ENCODE results near the gene TAPBP.
"Not testable (repeated sequence)": the region's sequence is repeated elsewhere in the genome, so short reads cannot be mapped to it uniquely, and the experiment has no call there.

Gene TAPBP

DNA sequence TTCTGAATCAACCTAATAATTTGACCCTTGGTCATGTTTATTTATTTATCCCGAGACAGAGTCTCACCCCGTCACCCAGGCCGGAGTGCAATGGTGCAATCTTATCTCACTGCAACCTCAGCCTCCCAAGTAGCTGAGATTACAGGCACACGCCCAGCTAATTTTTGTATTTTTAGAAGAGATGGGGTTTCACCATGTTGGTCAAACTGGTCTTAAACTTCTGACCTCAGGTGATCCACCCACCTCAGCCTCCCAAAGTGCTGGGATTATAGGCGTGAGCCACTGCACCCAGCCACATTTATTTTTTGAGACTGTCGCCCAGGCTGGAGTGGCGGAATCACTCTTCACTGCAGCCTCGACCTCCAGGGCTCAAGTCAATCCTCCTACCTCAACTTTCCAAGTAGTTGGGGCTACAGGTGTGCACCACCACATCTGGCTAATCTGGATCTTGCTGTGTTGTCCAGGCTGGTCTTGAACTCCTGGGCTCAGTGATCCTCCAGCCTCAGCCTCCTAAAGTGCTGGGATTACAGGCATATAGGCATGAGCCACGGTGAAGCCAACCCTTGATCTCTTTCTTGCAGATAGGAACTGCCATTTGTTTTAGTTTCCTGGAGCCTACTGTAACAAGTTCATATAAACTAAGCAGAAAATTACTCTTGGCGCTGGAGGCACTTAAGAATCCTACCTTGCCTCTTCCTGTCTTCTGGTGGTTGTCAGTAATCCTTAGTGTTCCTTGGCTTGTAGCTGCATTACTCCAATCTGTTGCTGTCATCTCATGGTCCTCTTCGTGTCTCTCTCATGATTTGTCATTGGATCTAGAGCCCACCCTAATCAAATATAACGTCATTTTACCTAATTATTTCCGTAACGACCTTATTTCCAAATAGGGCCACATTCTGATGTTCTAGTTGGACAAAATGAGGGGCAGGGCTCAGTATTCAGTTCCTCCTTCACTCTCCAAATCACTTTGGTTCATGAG lies 39.7 kb downstream of the TAPBP start:
- DNase-seq = no peak

DNA sequence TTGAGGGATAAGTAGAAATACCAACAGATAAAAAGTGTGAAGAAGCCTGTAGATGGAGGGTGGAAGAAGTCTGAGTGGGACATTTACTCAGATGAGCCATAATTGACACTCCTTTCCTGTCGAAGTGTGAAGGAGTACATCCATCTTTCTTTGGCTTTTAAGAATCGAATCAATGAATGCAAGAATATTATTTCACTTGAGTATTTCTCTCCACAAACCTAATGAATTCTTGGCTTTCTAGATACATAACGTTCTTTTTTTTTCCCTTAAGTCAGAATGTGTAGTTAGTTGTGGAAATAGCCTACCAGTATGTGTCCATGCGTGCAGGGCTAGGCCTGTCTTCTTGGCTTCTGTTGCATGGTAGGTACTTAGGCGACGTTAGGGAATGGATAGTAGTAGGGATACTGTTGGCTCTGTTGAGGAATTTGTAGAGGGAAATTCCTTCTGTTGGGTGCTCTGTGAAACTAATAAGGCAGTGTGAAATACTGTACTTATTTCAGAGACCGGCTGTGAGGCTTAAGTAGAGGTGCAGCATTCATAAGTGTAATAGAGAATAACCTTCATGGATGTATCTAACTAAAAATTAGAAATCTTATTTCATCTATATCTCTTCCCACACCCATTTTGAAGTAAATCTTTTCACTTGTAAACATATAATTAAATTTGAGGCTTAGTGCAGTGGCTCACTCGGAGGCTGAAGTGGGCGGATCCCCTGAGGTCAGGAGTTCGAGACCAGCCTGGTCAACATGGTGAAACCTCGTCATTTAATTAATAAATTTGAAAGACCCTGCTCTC lies 40.6 kb downstream of the TAPBP start:
- no peak for DNase-seq

DNA sequence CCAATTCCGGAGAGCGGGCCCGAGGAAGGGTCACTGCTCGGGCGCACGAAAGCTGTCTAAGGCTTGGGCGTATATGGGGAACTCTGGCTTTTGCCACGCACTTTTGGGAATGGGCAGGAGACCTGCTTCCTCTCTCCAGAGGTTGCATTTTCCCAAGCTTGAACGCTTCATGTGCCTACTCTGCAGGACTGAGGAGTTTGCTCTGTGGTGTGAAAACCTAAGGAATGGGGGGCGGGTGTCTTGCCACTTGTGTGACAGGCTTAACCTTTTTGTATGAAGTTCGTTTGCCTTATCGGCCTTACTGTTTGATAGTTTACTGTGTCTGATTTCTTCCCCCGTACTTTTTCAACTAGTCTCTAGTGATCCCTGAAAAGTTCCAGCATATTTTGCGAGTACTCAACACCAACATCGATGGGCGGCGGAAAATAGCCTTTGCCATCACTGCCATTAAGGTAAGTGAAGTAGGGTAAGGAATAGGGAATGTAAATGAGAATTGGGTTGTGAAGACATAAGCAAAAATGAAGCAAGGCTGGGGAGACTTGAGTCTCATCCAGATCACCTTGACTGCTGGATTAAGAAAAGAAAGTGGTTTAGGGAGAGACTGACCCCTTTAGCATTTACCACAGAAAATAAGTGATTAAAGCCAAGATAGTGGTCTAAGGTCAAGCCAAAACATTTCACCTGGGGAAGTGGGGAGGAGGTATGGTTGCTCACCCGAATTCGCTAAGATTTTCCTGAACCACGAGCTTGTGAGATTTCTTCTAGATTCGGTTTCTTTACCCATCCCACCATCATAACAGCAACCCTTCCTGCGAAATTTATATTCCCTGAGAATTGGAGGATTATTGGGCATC lies 41.4 kb downstream of the TAPBP start:
- DNase-seq = no peak

DNA sequence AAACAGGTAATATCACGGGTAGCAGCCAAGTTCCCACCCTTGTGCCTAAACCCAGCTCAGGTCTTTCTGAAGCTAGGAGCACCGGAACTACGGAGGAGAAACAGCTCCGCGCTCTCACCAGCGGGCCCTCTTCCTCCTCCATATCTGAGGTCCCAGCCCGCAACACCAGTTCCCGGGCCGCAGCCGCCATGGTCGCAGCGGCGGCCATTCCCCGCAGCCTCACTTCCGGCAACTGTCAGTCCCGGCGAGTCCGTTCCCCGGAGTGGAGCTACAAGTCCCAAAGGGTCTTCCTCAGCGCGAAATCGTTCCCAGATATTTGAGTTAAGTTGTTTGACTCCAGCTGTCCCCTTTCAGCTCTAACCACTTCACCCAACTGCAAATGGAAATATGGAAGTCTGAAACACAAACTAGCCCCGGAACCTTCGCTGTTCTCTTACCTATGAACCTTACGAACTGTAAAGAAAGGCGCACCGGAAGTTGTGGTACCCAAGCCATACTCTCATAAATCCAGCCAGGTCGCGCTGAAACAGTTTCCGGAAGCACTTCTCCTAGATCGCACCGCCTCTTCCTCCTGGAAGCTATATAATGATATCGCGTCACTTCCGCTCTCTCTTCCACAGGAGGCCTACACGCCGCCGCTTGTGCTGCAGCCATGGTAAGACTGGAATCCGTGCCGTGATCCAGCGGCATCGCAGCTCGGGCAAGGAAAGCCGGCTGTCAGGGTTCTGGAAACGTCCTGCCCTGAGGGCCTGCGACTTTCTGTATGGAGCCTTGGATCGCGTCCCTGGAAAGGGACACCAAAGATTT lies 42.2 kb downstream of the TAPBP start, which contains the start of the genes RPS18 and VPS52:
TSS of gene RPS18 (plus strand) at position 608 of the 807 bp plus-strand sequence. CDS start at position 653, 45 bp downstream.
TSS of gene VPS52 (minus strand) at position 409 of the 807 bp plus-strand sequence. CDS start at position 208, 201 bp downstream.
- DNase-seq = peak; percentile 100

DNA sequence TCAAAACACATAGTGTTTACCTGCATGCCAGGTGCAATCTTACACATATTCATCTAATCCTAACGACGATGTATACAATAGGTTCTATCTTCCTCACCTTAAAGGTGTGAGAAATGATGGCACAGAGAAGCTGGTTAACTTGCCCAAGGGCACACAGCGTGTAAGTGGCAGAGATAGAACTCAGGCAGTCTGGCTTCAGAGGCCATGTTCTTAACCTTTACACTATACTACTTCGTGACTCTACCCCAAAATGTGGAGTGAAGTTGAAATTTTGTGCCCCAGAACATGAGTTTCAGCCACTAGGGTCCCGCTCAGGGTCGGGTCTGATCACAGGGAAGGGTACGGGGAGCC lies 42.8 kb downstream of the TAPBP start:
- DNase-seq = peak; percentile 54

DNA sequence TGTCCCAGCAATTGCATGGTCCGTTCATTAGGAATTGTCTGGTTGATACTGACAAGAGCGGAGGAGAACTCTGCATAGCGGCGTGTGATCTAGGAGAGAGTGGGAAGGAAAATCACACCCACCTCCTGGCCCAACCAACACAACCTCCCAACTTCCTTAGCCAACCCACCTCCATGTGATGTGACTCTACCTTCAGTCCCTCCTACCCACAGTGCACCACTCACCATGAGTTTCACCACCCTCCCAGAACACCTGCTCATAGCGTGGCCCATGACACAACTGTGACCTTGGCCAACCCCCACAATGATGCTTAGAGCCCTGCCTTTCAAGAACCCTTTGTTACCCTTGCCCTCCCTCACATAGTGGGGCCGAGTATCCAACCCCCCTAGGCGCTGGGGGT lies 49.9 kb downstream of the TAPBP start:
- no peak for DNase-seq

DNA sequence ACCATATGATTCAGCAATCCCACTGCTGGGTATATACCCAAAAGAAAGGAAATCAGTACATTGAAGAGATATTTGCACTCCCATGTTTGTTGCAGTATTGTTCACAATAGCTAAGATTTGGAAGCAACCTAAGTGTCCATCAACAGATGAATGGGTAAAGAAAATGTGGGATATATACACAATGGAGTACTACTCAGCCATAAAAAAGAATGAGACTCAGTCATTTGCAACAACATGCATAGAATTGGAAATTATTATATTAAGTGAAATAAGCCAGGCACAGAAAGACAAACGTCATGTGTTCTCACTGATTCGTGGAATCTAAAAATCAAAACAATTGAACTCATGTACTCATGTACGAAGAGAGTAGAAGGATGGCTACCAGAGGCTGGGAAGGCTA lies 51.4 kb downstream of the TAPBP start:
- DNase-seq = not testable (repeated sequence)

DNA sequence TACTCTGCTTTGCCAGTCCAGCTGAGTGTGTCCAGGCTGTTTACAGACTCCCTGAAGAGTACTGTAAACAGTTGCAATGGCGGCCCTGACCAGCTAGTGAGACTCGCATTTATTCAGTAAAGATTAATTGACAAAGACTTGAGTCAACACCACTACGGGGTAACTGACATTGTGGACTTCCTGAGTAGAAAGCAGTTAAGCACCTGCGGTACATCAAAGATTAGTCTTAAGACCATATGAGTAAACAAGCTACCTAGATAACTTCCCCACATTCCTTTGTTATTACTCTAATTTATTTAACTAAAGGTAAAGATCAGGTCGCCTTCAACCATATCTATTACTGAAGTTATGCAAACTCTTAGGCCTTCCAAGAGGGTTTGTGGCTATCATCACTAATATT lies 54.8 kb downstream of the TAPBP start:
- no peak for DNase-seq

DNA sequence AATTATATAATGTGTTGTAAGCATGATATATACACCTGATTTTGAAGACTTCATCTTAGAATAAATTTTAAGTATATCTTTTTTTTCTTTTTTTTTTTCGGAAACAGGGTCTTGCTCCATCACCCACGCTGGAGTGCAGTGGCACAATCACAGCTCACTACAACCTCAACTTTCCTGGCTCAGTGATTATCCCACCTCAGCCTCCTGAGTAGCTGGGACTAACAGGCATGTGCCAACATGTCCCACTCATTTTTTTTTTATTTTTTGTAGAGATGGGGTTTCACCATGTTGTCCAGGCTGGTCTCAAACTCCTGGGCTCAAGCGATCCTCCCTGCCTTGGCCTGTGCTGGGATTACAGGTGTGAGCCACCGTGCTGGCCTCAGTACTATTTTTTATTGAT lies 59.3 kb downstream of the TAPBP start:
- DNase-seq = no peak

DNA sequence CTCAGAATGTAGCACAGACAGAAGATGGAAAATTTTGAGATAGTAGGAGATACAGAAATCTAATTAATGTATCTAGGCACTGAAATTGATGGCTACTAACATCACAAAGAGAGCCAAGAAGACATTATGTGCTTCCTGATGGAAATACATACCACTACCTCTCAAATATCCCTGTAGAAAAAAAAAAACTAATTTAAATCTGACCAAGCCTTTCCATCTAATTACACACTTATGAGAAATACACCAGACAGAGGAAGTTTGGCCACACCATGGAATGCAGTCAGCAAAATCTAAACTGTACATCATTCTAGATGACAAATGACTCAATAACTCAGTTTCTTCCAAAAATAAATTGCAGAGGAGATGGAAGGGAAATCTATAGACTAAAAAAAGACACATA lies 61.1 kb downstream of the TAPBP start:
- DNase-seq = no peak

DNA sequence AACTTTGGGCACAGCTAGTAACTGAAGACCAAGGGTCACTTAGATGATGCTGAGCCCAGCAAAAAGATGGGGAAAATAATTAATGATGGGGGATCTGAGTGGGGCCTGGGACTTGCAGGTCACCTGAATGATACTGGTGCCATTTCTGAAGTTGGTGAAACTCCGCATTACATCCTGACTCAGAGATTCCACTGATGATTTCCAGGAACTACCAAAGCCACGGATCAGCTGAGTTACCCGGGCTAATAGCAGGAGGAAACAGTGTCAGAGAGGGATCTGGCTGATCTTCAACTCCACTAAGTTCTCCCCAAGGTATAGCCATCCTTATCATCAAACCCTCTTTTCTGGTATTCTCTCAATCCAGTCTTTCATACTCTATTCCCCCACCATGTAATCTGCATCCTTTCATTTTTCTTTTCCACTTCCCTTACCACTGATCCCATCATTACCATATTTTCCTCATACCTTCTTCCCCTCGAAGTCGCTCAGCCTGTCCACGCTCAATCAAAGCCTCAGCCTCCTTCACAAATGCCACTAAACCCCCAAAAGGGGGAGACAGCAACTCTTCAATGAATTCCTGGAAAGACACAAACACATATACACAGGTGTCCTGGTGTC lies 62.4 kb downstream of the TAPBP start:
- DNase-seq = peak; percentile 42

DNA sequence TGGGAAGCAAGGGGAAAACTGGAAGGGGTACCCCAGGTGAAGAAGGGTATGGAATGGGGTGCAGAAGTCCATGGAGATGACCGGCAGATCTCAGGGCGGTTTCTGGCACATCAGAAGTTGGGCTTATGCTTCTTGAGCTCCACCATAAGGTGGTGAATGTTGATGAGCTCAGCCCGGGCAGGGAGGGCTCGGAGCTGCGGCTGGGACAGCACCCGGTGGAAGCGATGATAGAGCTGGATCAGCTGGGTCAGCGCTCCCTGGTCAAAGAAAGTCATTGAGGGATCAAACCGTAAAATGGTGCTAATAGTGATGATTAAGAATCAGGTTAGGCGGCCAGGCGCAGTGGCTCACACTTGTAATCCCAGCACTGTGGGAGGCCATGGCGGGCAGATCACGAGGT lies 63.1 kb downstream of the TAPBP start:
- no peak for DNase-seq

DNA sequence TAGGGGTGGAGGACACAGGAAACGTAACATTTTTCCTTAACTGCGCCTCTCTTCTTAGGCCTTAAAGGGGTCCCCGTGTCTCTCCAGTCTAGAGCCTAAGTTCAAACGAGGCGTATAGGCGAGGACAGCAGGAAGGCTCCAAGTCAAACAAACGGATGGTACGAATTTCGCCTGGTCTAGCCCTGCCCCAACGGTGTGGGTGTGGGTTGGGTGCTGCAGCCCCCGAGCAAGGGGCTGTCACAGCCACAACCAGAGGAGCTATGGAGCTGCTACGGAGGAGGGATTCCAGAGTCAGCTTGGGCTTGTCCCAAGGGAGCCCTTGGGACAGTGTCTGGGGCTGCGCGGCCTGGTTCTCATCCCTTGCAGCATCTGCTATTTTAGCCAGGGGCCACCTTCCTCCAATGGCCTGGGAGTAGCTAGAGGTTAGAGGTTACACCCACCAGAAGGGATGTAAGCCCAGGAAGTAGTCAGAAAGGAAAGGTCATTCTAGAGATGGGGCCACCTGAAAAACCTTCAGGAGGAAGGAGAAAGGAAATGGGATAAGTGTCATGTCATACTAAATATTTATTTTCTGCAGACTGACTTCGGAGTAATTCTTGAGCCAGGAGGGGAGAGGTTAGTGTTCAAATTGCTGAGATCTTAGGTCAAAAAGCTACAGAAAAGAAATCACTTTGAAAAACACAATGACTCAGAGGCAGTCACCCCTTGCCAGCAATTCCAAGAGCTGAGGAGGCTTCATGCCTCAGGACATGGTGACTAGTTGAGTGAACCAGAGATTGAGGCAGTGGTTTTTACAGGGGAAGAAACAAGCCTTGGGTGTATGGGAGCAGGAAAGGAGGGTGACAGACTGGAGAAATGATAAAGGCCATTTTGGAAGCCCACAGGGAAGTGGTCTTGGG lies 63.9 kb downstream of the TAPBP start:
- no peak for DNase-seq

Measured in hematopoietic multipotent progenitor cell treated with erythropoietin and hydrocortisone succinate and interleukin-3 and kit ligand, for 8 days (in vitro differentiated cells).